Limb (tissue), 2 donors: ENCODE data around the gene CCNJL.
"Not testable (repeated sequence)": the region's sequence is repeated elsewhere in the genome, so short reads cannot be mapped to it uniquely, and the experiment has no call there.

Experiments used
- DNase-seq, 2 donors: peaks; one replicate each; pipeline ENCODE4 v3.0.0-alpha.2; 2016; ENCODE audit errors: extremely low spot score in 2 of 2

The CCNJL gene

GRCh38 chr5:160263326-160263855, 49.0 kb downstream of the CCNJL start:
- DNase-seq = no peak

DNA sequence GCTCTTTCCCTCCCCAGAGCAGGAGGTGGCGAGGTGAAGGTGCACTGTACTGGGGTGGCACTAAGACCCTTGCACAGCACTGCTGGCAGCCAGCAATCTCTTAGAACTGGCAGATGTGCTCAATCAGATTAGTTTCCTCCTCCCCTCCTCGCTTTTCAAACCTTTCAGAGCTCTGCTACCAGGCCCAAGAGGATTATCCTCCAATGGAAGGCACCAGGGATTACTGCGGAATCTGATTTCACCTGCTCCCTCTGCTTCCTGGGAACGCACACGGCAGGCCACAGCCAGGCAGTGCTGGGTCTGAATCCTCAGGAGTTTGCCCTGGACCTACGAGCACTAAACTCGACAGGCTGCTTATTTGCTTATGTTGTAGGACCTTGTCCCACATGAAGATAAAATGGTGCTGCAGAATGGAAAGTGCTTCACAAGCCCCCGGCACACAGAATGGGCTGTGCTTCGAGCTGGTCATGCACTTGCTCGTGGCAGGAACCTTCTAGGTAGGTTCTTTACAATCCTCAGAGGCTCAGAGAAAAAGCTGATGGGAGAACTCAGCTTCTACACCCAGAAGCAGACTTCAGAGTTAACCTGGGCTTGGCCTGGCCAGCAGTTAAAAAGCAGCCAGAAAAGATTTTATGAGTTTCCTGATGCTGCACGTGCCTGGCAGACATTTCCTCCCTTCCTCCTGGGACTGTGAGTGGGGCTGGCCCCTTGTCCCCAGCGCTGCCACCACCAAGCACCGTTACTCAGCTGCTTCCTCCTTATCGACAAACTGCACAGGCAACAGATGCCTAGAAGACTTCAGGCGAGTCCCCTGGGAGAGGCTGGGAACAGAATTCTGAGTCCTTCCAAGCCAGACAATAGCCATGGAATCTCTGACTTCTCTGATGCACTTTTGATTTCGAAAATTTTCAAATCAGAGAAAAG, 50.0 kb downstream of the CCNJL start:
- DNase-seq = no peak

DNA sequence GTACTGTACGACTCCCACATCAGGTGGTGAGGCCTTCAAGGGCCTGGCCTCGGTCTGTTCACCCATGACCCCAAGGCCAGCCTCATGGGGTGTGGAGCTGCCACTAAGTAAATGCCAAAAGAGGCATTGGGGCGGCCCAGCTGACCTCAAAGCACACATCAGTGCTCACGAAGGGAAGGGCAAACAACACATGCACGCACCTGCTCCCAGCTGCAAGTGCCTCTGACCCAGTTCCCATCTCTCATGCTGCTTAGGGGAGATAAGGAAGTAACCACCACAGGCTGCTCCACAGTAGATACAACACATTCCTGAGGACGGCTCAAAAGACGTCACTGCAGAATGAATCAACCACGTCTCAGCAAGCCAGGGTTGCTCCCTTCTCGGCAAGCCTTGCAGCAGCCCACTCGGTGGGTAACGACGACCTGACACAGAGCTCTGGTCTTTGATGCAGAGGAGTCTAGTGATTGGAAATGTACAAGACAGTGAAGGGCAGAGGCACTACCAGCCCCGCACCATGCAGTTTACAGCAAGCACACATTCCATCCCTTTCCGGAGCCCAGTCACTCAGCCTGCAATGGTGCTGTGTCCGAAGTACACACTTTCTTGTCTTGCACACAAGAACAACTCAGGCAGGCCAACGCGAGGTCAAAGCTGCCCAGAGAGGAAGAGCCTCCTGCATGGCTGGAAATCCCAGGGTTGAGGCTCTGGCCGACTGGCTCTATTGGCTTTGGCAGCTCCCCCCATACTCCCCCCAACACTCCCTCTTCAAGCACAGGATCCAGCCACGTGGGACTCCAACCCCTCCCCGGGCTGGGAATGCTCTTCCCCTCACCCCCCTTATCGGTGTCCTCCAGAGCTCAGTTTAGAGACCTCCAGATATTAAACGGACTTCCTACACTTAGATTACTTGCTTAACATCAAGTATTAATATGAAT, 51.2 kb downstream of the CCNJL start:
- no peak for DNase-seq

- no peak for DNase-seq
These were observed 52.2 kb downstream of the CCNJL start for GRCh38 chr5:160260006-160260775.

DNA sequence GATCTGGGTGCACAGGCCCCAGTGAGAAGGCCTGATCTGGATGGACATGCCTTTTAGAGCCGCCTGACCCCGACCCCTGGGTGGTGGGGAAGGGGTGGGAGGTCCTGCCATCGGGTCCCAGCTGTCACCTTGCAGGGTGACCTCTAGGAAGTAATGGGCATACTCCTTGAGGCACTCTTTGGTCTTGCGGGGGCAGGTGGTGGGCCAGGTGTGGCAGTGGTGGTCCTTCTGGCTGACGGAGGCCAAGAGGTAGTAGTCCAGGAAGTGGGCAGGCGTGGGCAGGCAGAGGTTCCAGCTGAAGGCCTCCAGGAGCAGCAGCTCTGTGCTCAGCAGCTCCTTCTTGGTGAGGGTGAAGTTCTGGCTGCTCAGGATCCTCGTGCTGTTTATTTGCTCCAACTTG, 53.0 kb downstream of the CCNJL start:
- no peak for DNase-seq

GRCh38 chr5:160254706-160255105, 57.7 kb downstream of the CCNJL start:
- DNase-seq = no peak

GRCh38 chr5:160253441-160253840, 58.9 kb downstream of the CCNJL start:
- DNase-seq = no peak

DNA sequence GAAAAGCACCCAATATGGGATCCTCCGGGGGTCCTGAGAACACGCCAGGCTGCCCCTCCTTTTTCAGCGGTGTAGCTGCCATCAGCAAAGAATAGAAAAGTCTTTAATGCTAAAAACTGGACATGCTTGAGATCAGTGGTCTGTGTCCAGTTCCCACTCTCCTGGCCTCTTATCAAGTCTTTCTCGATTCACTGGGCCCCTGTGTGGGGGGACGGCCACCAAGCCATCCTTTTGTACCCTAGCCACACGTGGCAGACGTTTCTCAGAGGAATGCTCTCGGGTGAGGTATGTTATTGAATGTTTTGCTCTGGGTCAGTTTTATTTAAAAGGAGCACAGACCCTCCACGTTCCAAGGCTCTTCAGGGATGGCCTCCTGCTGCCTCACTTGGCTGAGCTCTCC, 59.4 kb downstream of the CCNJL start:
- DNase-seq = no peak

GRCh38 chr5:160251406-160252155, 60.8 kb downstream of the CCNJL start:
- DNase-seq = no peak

DNA sequence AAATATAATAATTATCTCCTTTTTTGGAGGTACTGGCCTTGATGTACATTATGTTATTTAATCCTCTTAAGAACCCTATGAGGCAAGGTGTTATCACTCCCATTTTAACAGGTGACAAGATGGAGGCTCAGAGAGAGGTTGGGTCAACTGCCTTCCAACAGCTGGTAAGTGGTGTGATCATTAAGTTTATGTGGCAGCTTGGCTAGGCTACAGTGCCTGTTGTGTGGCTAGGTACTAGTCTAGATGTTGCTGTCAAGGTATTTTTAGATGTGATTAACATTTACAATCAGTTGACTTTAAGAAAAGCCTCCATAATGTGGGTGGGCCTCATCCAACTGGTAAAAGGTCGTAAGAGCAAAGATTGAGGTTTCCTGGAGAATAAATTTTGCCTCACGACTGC, 61.5 kb downstream of the CCNJL start:
- no peak for DNase-seq

DNA sequence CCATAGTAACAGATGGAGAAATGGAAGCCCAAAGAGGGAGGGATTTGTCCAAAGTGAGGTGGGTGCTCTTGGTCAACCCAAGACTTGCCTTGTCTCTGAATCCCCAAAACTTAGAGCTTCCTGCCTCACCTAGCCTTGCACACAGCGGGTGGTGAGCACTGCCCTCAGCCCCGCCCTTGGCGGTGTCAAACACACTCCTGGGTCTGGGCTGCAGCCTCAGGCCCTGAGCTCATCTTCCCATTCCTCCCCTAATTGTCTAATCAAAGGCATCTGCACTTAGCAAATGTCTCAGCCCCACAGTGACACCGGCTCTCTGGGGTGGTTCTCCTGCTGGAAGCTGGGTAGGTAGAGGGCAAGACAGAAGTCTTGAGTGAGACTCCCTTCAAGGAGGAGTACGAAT, 62.1 kb downstream of the CCNJL start:
- DNase-seq = no peak

DNA sequence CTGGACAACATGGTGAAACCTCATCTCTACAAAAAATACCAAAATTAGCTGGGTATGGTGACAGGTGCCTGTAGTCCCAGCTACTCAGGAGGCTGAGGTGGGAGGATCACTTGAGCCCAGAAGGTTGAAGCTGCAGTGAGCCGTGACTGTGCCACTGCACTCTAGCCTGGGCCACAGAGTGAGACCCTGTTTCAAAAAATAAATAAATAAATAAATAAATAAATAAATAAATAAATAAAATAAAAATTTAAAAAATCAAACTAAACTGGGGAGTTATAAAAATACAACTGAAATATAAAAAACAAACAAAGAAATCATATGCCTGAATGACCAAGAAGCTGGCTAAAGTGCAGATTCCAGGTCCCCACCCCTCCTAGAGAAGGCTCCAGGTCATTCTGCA, 62.8 kb downstream of the CCNJL start:
- DNase-seq = not testable (repeated sequence)

DNA sequence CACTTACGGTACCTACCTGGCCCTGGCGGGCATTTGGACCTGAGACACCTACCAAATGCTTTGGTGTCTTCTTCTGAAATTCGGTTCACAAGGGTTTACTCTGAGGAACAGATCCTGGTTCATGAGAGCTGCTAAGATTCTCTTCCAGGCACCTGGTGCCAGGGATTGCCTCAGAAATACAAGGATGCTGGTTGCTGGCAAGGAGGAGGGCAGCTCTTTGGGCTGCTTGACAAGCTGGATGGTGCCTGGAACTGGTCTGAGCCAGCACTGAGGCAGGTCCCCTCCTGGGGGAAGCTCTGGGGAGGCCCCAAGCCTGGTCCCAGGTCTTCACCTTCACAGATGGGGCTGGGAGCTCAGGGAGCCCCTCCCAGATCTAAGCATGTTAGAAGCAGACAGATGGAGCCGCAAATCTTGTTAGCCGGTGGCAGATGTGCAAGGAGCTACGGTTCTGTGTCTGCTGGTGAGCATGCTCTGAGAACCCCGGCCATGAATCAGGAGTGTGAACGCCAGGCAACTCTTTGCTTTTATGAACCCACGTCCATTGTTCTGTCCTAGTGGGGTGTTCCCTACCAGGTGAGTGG, 66.8 kb downstream of the CCNJL start:
- no peak for DNase-seq

- no peak for DNase-seq
These were observed 70.2 kb downstream of the CCNJL start for GRCh38 chr5:160242145-160242544.

GRCh38 chr5:160240350-160240749, 72.0 kb downstream of the CCNJL start:
- no peak for DNase-seq

DNA sequence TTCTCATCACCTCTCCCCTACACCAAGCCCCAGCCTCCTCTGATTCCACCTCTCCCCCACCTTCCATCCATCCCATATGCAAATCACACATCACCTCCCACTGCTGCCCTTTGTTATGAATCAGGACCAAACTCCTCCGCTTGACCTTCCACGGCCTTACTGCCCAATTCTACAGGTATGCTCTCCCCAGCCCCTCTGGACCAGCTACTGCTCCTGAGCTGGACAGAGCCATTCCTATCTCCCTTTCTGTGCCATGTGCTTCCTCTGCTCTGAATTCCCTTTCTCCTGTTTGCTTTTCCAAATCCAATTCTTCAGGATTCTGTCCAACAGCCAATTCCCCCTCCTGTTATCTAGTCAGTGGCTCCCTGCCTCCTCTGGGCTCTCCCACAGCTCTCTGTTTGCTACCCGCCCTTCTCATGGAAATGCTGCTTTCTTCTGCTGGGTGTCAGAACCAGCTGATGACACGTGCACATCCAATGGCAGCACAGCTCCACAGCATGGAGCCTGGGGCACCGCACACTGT, 74.7 kb downstream of the CCNJL start:
- no peak for DNase-seq

GRCh38 chr5:160235731-160236130, 76.6 kb downstream of the CCNJL start:
- no peak for DNase-seq

DNA sequence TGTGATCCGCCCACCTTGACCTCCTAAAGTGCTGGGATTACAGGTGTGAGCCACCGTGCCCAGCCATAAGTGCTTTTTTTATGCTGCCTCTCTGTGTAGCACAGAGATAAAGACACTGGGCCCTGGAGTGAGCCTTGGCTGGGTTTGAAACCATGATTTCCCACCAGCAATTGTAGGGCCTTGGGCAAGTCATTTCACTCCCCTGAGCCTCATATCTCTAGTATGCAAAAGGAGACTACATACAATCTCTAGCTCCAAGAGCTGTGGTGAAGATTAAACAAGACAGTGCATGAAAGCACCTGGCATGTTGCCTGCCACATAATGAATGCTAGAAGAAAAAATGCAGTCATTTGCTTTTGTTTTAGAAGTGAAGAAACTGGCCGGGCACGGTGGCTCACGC, 79.1 kb downstream of the CCNJL start:
- no peak for DNase-seq

- DNase-seq = no peak
These were observed 80.5 kb downstream of the CCNJL start for GRCh38 chr5:160231783-160232342.
